Natural killer cell (primary cell): ENCODE data around the gene IFITM1. TPM values are rescaled to one million over a fixed set of nuclear protein-coding genes. Genes with fewer than 3 reads are reported as not detected.
"Not testable (repeated sequence)": the region's sequence is repeated elsewhere in the genome, so short reads cannot be mapped to it uniquely, and the experiment has no call there.

Experiments
- ATAC-seq, 3 donors: fragments of 150-1000 bp in 2 of 3; fragments of 200-7000 bp in 1 of 3; cut with Tn5 transposase; 1 replicate in 1 of 3; 2 replicates in 2 of 3; pipeline ENCODE4 v1.10.0; 2021; ENCODE audit warnings: mild to moderate bottlenecking in 2 of 3, moderate library complexity in 2 of 3
- DNase-seq, 2 donors: peaks; one replicate each; pipeline versions ENCODE4 v3.0.0 to v3.0.0-alpha.2; 2013 to 2021; ENCODE audit warnings: mixed read lengths in 1 of 2
- H3K27ac ChIP-seq: one replicate; pipeline ENCODE4 v1.5.1; 2013; ENCODE audit warnings: mild to moderate bottlenecking, low read length
- H3K27me3 ChIP-seq: one replicate; pipeline ENCODE4 v1.6.1; 2013; ENCODE audit warnings: low read length; ENCODE audit not compliant: control insufficient read depth, insufficient read depth
- H3K36me3 ChIP-seq: one replicate; pipeline ENCODE4 v1.6.1; 2013; ENCODE audit warnings: low read length; ENCODE audit not compliant: control insufficient read depth, insufficient read depth
- H3K4me1 ChIP-seq: one replicate; pipeline ENCODE4 v1.6.1; 2013; ENCODE audit warnings: low read length; ENCODE audit not compliant: control insufficient read depth, insufficient read depth
- H3K4me3 ChIP-seq: one replicate; pipeline ENCODE4 v1.5.1; 2013; ENCODE audit warnings: low read length
- H3K9me3 ChIP-seq: one replicate; pipeline ENCODE4 v1.6.1; 2013; ENCODE audit warnings: low read length; ENCODE audit not compliant: control insufficient read depth, insufficient read depth
- H3K27ac Mint-ChIP-seq, 2 donors: one replicate each; pipeline ENCODE4 v1.8.0; 2022; ENCODE audit warnings: mild to moderate bottlenecking in 2 of 2, mixed read lengths in 2 of 2, moderate library complexity in 1 of 2
- H3K27me3 Mint-ChIP-seq, 2 donors: one replicate each; pipeline ENCODE4 v1.8.0; 2022; ENCODE audit warnings: low read depth in 2 of 2, mixed read lengths in 2 of 2
- H3K36me3 Mint-ChIP-seq: one replicate; pipeline ENCODE4 v1.8.0; 2022; ENCODE audit warnings: mixed read lengths
- H3K4me1 Mint-ChIP-seq, 2 donors: one replicate each; pipeline ENCODE4 v1.8.0; 2022; ENCODE audit warnings: mixed read lengths in 2 of 2
- H3K4me3 Mint-ChIP-seq: one replicate; pipeline ENCODE4 v1.8.0; 2022; ENCODE audit warnings: mild to moderate bottlenecking, moderate library complexity, mixed read lengths
- H3K9me3 Mint-ChIP-seq, 2 donors: one replicate each; pipeline ENCODE4 v1.8.0; 2022; ENCODE audit warnings: mixed read lengths in 2 of 2
- WGBS: methylation state at CpG from one replicate; pipeline ENCODE4 v1.1.7; 2013; ENCODE audit warnings: missing lambda C conversion rate; ENCODE audit not compliant: insufficient coverage; 5-methylcytosine and 5-hydroxymethylcytosine counted together
- intact Hi-C: fragments of 100-400 bp; cut with micrococcal nuclease; formaldehyde crosslinking; loops from one replicate; pipeline ENCODE4 v1.14.2; 2022
- total RNA-seq, 4 donors: library from RNA; stranded (reverse); fragments of 120-200 nt in 1 of 4; gene quantifications; one replicate each; pipeline versions ENCODE4 v1.2.3 to v1.2.4, GENCODE V29; 2013 to 2022
- TF ChIP-seq, protein P1 (sequence below): fragments of 200-600 bp; IDR thresholded peaks from one replicate; pipeline ENCODE4 v1.8.0; 2022; ENCODE audit warnings: antibody characterized with exemption

IFITM1 gene
- 100 to 1,000 TPM; 540 to 809 (median 710) TPM for total RNA-seq
- total RNA-seq (2013), result 473 TPM

DNA sequence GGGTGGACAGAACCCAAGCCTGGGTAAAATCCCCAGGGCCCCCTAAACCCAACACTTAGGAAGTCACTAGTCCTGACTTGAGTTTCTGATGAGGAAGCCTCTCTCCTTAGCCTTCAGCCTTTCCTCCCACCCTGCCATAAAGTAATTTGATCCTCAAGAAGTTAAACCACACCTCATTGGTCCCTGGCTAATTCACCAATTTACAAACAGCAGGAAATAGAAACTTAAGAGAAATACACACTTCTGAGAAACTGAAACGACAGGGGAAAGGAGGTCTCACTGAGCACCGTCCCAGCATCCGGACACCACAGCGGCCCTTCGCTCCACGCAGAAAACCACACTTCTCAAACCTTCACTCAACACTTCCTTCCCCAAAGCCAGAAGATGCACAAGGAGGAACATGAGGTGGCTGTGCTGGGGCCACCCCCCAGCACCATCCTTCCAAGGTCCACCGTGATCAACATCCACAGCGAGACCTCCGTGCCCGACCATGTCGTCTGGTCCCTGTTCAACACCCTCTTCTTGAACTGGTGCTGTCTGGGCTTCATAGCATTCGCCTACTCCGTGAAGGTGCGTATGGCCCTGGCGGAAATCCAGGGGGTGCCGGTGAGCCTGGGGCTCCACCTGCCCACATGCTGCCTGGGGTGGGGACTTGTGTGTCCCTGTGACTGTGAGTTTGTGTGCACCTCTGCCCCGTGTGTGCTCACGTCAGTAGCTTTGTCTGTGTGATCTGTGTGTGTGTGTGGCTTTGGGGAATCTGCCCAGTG lies at the start of gene IFITM1:
Gene IFITM1, plus strand, starts transcription at position 254 of the 767 bp plus-strand sequence. Its CDS starts 131 bp downstream, at position 385.
- Mint-ChIP-seq H3K36me3 (no peaks in the 10 kb centered on the region), H3K27ac (peak within 1 kb of the TSS; percentile 92 to 99), H3K9me3 (no peaks in the 10 kb centered on the region), H3K27me3 (no peaks in the 10 kb centered on the region), H3K4me1 (peaks cover 55 to 57% of the 10 kb centered on the region in 2 donors), H3K4me3 (peak within 1 kb of the TSS; percentile 97)
- Histone ChIP-seq H3K9me3 (no peaks in the 10 kb centered on the region), H3K36me3 (peaks cover 18% of the 10 kb centered on the region), H3K27ac (peak within 1 kb of the TSS; percentile 72), H3K4me3 (peak within 1 kb of the TSS; percentile 75), H3K4me1 (peaks cover 45% of the 10 kb centered on the region), H3K27me3 (no peaks in the 10 kb centered on the region)
- intact Hi-C loops, result loop anchor here (2.0 kb wide), 2 partner anchors 13 to 45 kb away; no protein-coding TSS in a partner anchor
- under 1% methylated on average over 18 of the region's 18 CpGs for WGBS
- ATAC-seq (peak; percentile 24 to 59 (median 47)), DNase-seq (peak in 1 of 2 donors; percentile 80)
- TF ChIP-seq, protein P1, sequence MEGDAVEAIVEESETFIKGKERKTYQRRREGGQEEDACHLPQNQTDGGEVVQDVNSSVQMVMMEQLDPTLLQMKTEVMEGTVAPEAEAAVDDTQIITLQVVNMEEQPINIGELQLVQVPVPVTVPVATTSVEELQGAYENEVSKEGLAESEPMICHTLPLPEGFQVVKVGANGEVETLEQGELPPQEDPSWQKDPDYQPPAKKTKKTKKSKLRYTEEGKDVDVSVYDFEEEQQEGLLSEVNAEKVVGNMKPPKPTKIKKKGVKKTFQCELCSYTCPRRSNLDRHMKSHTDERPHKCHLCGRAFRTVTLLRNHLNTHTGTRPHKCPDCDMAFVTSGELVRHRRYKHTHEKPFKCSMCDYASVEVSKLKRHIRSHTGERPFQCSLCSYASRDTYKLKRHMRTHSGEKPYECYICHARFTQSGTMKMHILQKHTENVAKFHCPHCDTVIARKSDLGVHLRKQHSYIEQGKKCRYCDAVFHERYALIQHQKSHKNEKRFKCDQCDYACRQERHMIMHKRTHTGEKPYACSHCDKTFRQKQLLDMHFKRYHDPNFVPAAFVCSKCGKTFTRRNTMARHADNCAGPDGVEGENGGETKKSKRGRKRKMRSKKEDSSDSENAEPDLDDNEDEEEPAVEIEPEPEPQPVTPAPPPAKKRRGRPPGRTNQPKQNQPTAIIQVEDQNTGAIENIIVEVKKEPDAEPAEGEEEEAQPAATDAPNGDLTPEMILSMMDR, result no peak

DNA sequence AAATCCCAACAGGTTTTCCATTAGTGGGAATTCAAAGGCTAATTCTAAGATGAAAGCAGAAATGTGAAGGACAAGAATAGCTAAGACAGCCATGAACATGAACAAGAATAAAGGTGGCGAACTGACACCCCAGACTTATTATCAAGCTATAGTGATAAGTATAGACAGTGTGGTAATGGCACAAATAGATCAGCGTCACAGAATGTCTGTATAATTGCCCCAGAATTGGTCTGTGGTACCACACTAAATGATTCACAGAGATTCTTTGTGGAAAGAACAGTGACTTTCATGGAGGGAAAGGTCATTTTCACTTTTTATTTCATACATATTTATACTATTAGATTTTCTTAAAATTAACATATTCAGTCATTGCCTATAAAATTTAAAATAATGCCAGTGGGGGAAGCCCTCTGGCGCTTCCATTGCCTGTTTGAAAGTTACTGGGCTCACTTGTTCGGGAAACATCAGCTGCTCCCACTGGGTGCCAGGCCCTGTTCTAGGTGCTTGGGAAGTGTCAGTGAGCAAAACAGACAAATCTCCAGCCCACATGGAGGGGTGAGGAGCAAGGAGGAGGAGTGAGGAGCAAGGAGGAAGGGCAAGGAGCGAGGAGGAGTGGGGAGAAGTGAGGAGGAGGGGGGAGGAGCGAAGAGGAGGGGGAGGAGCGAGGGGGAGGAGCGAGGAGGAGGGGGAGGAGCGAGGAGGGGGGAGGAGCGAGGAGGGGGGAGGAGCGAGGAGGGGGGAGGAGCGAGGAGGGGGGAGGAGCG lies 47.0 kb upstream of the IFITM1 start:
- intact Hi-C loops, result loop anchor here (5.0 kb wide), 1 partner anchor 150 kb away; no protein-coding TSS in a partner anchor
- no peaks in the 10 kb centered on the region for H3K27me3 ChIP-seq
- H3K9me3 ChIP-seq, result no peaks in the 10 kb centered on the region
- peaks cover 20 to 40% of the 10 kb centered on the region in 2 donors for H3K4me1 Mint-ChIP-seq
- no peaks in the 10 kb centered on the region for H3K9me3 Mint-ChIP-seq
- H3K4me1 ChIP-seq, result peaks cover 39% of the 10 kb centered on the region
- H3K4me3 Mint-ChIP-seq, result peak overlapping the region; percentile 65
- 75% methylated on average over 4 of the region's 13 CpGs for WGBS
- peak overlapping the region; percentile 89 to 96 for H3K27ac Mint-ChIP-seq
- TF ChIP-seq, protein P1, result no peak
- H3K27me3 Mint-ChIP-seq, result no peaks in the 10 kb centered on the region
- peak in 1 of 2 donors; percentile 67 for DNase-seq
- no peak overlapping the region for H3K4me3 ChIP-seq
- H3K36me3 ChIP-seq, result no peaks in the 10 kb centered on the region
- peak overlapping the region; percentile 34 for H3K27ac ChIP-seq
- H3K36me3 Mint-ChIP-seq, result no peaks in the 10 kb centered on the region
- ATAC-seq, result peak; percentile 11 to 30 (median 28)

DNA sequence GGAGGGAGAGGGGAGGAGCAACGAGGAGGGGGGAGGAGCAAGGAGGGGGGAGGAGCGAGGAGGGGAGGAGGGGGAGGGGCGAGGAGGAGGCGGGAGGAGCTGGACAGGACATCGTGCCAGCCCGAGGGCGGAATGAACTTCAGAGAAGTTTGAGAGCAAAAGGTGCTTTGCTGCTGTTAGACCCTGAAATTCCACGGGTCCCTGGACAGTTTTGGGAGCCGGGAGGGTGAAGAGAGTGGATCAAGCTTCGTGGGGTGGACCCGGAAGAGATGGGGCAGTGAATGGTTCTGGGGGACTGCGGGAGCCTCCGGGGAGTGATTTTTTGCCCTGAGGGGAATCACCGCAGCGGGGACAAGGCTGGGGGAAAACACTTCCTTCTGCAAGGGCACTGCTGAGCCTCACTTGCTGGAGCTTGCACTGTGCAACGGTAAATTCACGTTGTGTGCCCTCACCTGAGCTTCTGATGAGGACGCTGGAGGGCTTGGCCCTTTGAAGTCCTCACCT lies 46.3 kb upstream of the IFITM1 start:
- DNase-seq (peak in 1 of 2 donors; percentile 81), ATAC-seq (peak; percentile 27 to 51 (median 36))
- Mint-ChIP-seq H3K27me3 (no peaks in the 10 kb centered on the region), H3K36me3 (no peaks in the 10 kb centered on the region), H3K27ac (peak overlapping the region; percentile 89 to 96), H3K4me1 (peaks cover 20 to 40% of the 10 kb centered on the region in 2 donors), H3K4me3 (peak overlapping the region; percentile 83), H3K9me3 (no peaks in the 10 kb centered on the region)
- TF ChIP-seq, protein P1, result no peak
- H3K36me3 ChIP-seq, result no peaks in the 10 kb centered on the region
- intact Hi-C loops, result loop anchor here (5.0 kb wide), 1 partner anchor 150 kb away; no protein-coding TSS in a partner anchor
- no peaks in the 10 kb centered on the region for H3K27me3 ChIP-seq
- H3K27ac ChIP-seq, result peak overlapping the region; percentile 88
- H3K4me1 ChIP-seq, result peaks cover 39% of the 10 kb centered on the region
- peak overlapping the region; percentile 63 for H3K4me3 ChIP-seq
- 15% methylated on average over 17 of the region's 18 CpGs for WGBS
- no peaks in the 10 kb centered on the region for H3K9me3 ChIP-seq

DNA sequence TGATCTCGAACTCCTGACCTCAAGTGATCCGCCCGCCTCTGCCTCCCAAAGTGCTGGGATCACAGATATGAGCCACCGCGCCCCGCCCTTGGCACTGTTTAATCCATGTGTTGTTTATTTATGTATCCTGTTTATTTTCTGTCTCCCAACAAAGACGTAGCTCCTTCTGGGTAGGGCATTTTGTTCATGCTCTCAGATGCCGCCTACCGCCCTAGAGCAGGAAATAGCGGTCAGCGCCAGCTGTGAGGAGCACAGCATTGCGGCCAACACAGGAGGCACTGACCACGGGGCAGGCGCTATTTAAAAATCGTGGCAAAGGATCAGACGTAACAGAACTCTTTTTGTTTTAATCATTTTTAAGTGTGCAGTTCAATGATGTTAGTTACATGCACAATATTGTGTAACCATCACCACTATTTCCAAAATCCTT lies 45.1 kb upstream of the IFITM1 start:
- ATAC-seq (peak; percentile 58 to 75 (median 69)), DNase-seq (peak; percentile 70 to 79)
- peak overlapping the region; percentile 83 for H3K4me3 Mint-ChIP-seq
- H3K4me1 Mint-ChIP-seq, result peaks cover 20 to 40% of the 10 kb centered on the region in 2 donors
- H3K27ac ChIP-seq, result peak overlapping the region; percentile 88
- H3K36me3 Mint-ChIP-seq, H3K27me3 ChIP-seq, H3K36me3 ChIP-seq, H3K9me3 ChIP-seq, H3K27me3 Mint-ChIP-seq, H3K9me3 Mint-ChIP-seq: not testable (repeated sequence)
- intact Hi-C loops, result loop anchor here (1.0 to 5.0 kb wide), 6 partner anchors 32 to 238 kb away; partner anchors contain the start of genes BET1L, PSMD13, RIC8A and RNH1
- peak overlapping the region; percentile 63 for H3K4me3 ChIP-seq
- H3K4me1 ChIP-seq, result peaks cover 39% of the 10 kb centered on the region
- peak overlapping the region; percentile 89 to 96 for H3K27ac Mint-ChIP-seq
- 4% methylated on average over 15 of the region's 16 CpGs for WGBS
